ENCODE measurements around the gene OIP5.

GRCh38 chr15:41337047-41337446, 4.7 kb upstream of the OIP5 start:
- no peak for TF ChIP-seq ATF3 (IDR thresholded peaks at IDR 0.05)
- TF ChIP-seq RAD21 (IDR thresholded peaks at IDR 0.05) = no peak
